Measurements from ENCODE around the gene MYO18A. TPM values are rescaled to one million over a fixed set of nuclear protein-coding genes. Genes with fewer than 3 reads are reported as not detected.
"Not testable (repeated sequence)": the region's sequence is repeated elsewhere in the genome, so short reads cannot be mapped to it uniquely, and the experiment has no call there.

The MYO18A gene
- 21.4 and 33.7 TPM in 2 replicates for total RNA-seq (2014; rRNA removed; shearing (Covaris generic))

DNA sequence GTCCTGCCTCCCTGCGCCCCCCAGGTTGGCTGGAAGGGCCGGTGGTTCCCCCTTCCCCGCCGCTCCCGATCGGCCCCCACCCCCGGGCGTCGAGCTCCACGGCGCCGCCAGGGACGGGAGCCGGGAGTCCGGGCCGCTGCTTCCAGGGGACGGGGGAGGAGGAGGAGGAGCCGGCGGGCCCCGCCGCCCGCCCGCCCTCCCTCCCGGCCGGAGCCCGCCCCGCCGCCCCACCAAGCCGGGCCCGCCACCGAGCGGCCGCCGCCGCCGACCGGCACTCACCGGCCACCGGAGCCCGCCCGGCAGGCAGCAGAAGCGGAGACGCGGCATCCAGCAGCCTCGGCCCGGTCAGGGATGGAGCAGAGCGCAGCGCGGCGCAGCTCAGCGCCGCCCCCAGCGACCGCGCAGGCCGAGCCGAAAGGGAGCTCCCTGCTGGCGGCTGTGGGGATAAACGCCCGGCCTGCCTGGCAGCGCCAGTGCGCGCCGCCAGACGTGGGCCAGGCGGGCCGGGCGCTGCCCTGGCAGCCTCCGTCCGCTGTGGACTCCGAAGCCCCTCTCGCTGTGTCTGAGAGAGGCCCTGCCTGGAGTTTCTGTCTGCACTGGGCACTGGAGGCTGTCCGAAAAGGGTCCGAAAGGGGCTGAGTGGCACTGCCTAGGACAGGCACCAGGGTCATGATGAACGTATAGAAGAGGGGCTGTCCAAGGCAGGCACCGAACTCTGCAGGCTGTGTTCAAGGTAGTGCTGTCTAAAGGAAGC, at the start of gene MYO18A:
MYO18A (minus strand) TSS at position 365 of the 754 bp plus-strand sequence. CDS start 13,458 bp downstream, outside the sequence.
- peak; percentile 69 for DNase-seq (ENCODE audit: low read depth)

- no peak for DNase-seq (ENCODE audit: low read depth)
Measured at GRCh38 chr17:29225396-29225795, 45.2 kb upstream of the MYO18A start.

GRCh38 chr17:29221338-29221737, 41.1 kb upstream of the MYO18A start:
- not testable (repeated sequence) for DNase-seq (ENCODE audit: low read depth)

- peak; percentile 78 for DNase-seq (ENCODE audit: low read depth)
Measured at GRCh38 chr17:29219378-29220047, 39.3 kb upstream of the MYO18A start.

- DNase-seq (ENCODE audit: low read depth) = no peak
Measured at GRCh38 chr17:29216856-29217255, 36.7 kb upstream of the MYO18A start.

DNA sequence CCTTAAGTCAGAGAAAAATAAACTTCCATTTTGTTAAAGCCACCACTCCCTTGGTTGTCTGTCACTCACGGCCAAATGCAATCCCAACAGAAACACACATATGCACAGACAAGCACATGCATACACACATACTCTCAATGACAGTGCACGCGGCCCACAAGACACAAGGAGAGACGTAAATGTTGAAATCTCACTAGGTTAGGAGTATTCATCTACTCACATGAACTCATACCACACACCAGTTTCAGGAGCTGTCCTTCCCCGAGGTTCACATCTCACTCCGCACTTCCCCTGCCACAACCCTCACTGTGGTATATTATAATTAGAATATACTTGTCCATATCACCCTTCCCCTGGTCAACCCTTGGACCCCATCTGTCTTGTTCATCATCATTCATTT, 36.0 kb upstream of the MYO18A start:
- no peak for DNase-seq (ENCODE audit: low read depth)

DNA sequence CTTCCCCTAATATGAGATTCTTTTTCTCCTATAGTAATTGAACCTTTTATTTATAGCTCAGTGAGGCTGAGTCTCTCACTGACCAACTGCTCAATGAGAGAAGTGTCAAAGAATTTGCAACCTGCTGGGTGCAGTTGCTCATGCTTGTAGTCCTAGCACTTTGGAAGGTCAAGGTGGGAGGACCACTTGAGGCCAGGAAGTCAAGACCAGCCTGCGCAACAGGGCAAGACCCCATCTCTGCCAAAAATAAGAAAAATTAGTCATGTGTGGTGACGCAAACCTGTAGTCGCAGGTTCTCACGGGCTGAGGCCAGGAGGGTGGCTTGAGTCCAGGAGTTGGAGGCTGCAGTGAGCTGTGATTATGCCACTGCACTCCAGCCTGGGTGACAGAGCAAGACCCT, 35.5 kb upstream of the MYO18A start:
- DNase-seq (ENCODE audit: low read depth) = peak; percentile 19

GRCh38 chr17:29215174-29215573, 35.0 kb upstream of the MYO18A start:
- DNase-seq (ENCODE audit: low read depth) = no peak

- DNase-seq (ENCODE audit: low read depth) = no peak
Measured at GRCh38 chr17:29214215-29215146, 34.3 kb upstream of the MYO18A start.

DNA sequence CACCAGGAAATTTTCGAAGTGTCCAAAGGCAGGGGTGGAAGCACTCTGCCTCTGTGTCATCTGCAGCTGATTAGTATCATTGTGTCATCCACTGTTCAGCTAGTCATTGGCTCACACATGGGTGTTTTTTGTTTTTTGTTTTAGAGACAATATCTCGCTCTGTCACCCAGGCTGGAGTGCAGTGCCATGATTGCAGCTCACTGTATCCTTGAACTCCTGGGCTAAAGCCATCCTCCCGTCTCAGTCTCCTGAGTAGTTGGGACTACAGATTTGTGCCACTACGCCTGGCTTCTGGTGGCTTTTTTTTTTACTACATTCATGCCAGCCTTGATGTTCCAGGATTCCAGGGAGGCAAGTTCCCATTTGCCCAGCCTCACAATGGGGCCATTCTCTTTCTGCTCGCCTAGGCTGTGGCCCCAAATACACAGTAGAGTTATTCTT, 32.5 kb upstream of the MYO18A start:
- peak; percentile 21 for DNase-seq (ENCODE audit: low read depth)

DNA sequence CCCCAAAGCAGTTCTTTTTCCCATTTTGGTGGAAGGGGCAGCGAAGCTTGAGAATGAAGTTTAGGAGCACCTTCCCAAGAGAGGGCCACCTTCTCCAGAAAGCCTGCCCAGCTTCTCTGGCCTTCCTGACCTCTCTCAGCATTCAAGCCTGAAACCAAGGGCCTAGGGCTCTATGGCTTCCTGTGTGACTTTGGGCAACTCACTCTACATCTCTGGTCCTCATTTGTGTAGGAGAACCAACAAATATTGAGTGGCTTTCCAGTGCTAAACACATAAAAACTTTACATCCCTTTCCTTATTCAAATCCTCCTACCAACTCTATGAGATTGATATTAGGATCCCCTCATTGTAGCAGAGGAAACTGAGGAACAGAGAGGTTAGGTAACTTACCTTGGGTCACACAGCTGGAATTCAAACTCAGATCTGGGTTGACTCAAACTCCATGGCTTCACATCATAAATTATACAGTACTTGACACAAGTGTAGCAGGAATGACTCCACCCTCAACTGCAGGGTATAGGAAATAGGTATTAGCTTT, 32.0 kb upstream of the MYO18A start:
- DNase-seq (ENCODE audit: low read depth) = no peak

GRCh38 chr17:29210879-29211278, 30.7 kb upstream of the MYO18A start:
- DNase-seq (ENCODE audit: low read depth) = no peak

DNA sequence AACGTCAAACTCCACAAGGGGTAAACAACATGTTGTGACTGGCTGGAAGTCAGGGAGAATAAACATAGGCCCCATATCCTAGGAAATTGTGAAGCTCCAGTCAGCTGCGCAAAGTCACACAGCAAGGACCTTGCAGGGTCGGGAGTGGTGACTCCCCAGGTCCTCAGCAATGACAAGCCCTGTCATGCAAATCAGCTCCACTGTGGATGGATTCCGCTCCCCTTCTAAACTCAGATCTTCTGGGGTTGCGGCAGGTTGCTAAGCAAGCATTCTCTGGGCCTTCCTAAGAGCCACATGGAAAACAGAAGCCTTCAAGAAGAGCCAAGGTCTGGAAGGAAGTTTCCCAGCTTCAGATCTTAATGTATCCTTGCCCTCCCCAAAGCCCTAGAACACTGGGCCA, 28.9 kb upstream of the MYO18A start:
- DNase-seq (ENCODE audit: low read depth) = no peak

DNA sequence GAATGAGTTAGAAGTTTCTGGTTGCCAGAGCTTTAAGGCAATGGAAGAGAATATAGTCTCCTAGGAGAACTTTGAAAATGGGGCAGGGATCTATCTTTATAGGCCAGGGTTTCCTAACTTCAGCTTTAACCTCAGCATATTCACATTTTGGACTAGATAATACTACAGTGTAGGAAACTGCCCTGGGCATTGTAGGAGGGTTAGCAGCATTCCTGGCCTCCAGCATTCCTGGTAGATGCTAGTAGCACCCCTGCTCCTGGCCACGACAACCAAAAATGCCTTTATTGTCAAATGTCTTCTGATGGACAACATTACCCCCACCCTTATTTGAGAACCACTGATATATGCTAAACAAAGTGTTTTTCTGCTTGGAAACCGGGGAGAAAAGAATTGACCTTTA, 27.8 kb upstream of the MYO18A start:
- DNase-seq (ENCODE audit: low read depth) = no peak

- DNase-seq (ENCODE audit: low read depth) = no peak
Measured at GRCh38 chr17:29205047-29205446, 24.8 kb upstream of the MYO18A start.

DNA sequence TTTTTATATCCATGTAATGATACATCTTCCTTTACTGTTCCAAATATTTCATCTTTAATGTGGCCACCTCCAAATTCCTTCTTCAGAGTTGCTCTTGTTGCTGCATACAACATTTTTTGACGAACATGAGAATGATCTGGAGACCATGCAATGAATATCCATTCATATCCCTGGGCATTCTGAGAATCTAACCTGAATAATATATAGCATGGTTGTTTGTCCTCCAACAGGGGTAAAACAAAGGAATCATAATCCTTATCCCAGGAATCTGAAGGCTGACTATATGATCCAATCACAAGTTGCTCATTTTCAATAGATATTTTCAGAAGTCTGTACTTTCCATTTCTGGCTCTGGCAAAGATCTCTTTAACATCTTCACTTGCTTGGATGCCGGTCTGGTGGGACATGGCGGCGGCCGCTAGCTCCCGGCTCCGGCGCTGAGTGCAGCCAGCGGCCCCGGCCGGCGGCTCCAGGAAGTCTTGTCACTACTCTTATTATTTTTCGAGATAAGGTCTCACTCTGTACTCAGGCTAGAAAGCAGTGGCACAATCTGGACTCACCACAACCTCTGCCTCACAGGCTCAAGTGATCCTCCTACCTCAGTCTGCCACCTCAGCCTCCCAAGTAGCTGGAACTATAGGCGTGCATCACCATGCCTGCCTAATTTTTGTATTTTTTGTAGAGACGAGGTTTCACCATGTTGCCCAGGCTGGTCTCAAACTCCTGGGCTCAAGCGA, 24.0 kb upstream of the MYO18A start:
- not testable (repeated sequence) for DNase-seq (ENCODE audit: low read depth)

- no peak for DNase-seq (ENCODE audit: low read depth)
Measured at GRCh38 chr17:29197516-29198272, 17.5 kb upstream of the MYO18A start.

GRCh38 chr17:29196769-29197515, 16.7 kb upstream of the MYO18A start:
- DNase-seq (ENCODE audit: low read depth) = no peak

GRCh38 chr17:29195465-29196081, 15.4 kb upstream of the MYO18A start:
- DNase-seq (ENCODE audit: low read depth) = peak; percentile 83

Measured in RPMI7951 (cell line).